Left lung (tissue), 10 donors: ENCODE results near the gene FXYD7. TPM values are rescaled to one million over a fixed set of nuclear protein-coding genes. Genes with fewer than 3 reads are reported as not detected.
A peak's percentile ranks its signal among the peaks of the same experiment; 100 is the strongest.
"Not testable (repeated sequence)": the region's sequence is repeated elsewhere in the genome, so short reads cannot be mapped to it uniquely, and the experiment has no call there.

ENCODE experiments used
- ATAC-seq: fragments of 200-7000 bp; cut with Tn5 transposase; one replicate; pipeline ENCODE4 v1.9.1; 2020; ENCODE audit warnings: moderate library complexity
- DNase-seq, 4 donors: peaks; one replicate each; pipeline ENCODE4 v3.0.0-alpha.2; 2013 to 2020
- H3K27ac ChIP-seq, 2 donors: fragments of 200-600 bp; sonication (generic) in 1 of 2; one replicate each; pipeline versions ENCODE4 v1.5.0 to v1.8.0; 2020 to 2021
- H3K27me3 ChIP-seq, 2 donors: fragments of 200-600 bp; sonication (generic) in 1 of 2; one replicate each; pipeline versions ENCODE4 v1.5.0 to v1.8.0; 2020 to 2021
- H3K36me3 ChIP-seq, 2 donors: fragments of 200-600 bp; sonication (generic) in 1 of 2; one replicate each; pipeline versions ENCODE4 v1.5.0 to v1.8.0; 2020 to 2021
- H3K4me1 ChIP-seq, 2 donors: fragments of 200-600 bp; one replicate each; pipeline ENCODE4 v1.8.0; 2021
- H3K4me3 ChIP-seq, 2 donors: fragments of 200-600 bp; sonication (generic) in 1 of 2; one replicate each; pipeline versions ENCODE4 v1.5.0 to v1.8.0; 2020 to 2021; ENCODE audit warnings: mild to moderate bottlenecking in 1 of 2
- H3K9me3 ChIP-seq, 2 donors: fragments of 200-600 bp; sonication (generic) in 1 of 2; one replicate each; pipeline versions ENCODE4 v1.5.0 to v1.8.0; 2020 to 2021
- CTCF ChIP-seq, 2 donors: fragments of 200-600 bp; sonication (generic) in 1 of 2; IDR thresholded peaks; one replicate each; pipeline versions ENCODE4 v1.5.0 to v1.8.0; 2021; ENCODE audit warnings: antibody characterized with exemption in 2 of 2
- intact Hi-C, 2 donors: fragments of 100-400 bp; cut with DNase I; formaldehyde crosslinking; loops; one replicate each; pipeline versions ENCODE4 v1.11.2 to v1.14.2; 2022
- polyA plus RNA-seq, 6 donors: library from polyadenylated mRNA; unstranded; fragments of 120-200 nt; gene quantifications; one replicate each; pipeline ENCODE4 v1.2.1, GENCODE V29; 2013; ENCODE audit not compliant: insufficient read length in 6 of 6
- total RNA-seq, 2 donors: library from RNA; stranded (reverse); fragmentation: NEBNext Ultra II Directional; extraction: Animal tissue kit (Norgen Biotek cat#: 25700); gene quantifications; one replicate each; pipeline ENCODE4 v1.2.1, GENCODE V29; 2021
- donor health status: DM: no; HTN: yes; CAD: no.
- donor health status: DM: no; HTN: no; CAD: no.

The FXYD7 gene
- total and polyA plus RNA-seq, 8 donors: 0.55 to 1.3 (median 0.74) TPM; not detected in 2

DNA sequence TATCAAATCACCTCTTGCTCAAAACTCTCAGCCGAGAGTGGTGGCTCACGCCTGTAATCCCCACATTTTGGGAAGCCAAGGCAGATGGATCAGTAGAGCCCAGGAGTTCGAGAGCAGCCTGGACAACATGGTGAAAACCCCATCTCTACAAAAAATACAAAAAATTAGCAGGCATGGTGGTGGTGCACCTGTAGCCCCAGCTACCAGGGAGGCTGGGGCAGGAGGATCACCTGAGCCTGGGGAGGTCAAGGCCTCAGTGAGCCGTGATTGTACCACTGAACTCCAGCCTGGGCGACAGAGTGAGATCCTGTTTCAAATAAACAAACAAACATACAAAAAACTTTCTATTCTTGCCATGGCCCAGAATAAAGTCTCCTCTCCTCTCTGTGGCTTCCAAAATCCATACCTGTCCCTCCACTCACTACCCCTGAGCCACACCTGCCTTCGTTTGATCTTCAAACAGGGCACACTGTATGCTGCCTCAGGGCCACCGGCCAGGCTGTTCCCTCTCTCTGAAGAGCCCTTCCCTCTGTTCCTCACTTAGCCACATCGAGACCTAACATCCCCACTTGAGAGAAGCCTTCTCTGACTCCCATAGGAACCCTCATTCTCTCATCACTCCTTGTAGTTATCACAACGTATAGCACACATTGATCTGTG, 14.5 kb upstream of the FXYD7 start:
- ATAC-seq (no peak), DNase-seq (no peak)
- intact Hi-C loops: no loop called here
- Histone ChIP-seq H3K4me1 (peaks cover 12 to 15% of the 10 kb centered on the region in 2 donors), H3K36me3 (no peaks in the 10 kb centered on the region), H3K4me3 (no peak overlapping the region), H3K9me3 (no peaks in the 10 kb centered on the region), H3K27me3 (no peaks in the 10 kb centered on the region), H3K27ac (no peak overlapping the region)
- TF ChIP-seq CTCF (IDR thresholded peaks at IDR 0.05): no peak

DNA sequence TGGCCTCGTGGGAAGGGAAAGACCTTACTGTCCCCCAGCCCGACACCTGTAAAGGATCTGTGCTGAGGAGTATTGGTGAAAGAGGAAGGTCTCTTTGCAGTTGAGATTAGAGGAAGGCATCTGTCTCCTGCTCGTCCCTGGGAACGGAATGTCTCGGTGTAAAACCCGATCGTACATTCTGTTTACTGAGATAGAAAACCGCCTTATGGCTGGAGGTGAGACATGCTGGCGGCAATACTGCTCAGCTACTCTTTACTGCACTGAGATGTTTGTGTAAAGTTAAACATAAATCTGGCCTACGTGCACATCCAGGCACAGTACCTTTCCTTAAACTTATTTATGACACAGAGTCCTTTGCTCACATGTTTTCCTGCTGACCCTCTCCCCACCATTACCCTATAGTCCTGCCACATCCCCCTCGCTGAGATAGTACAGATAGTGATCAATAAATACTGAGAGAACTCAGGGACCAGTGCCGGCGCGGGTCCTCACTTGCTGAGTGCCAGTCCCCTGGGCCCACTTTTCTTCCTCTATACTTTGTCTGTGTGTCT, 13.3 kb upstream of the FXYD7 start:
- H3K9me3 ChIP-seq, H3K4me1 ChIP-seq, H3K27ac ChIP-seq, H3K36me3 ChIP-seq, H3K27me3 ChIP-seq, H3K4me3 ChIP-seq, DNase-seq, ATAC-seq: not testable (repeated sequence)
- intact Hi-C loops: loop anchor here in 1 of 2 donors (10.0 kb wide), 1 partner anchor 65 kb away; no protein-coding TSS in a partner anchor

DNA sequence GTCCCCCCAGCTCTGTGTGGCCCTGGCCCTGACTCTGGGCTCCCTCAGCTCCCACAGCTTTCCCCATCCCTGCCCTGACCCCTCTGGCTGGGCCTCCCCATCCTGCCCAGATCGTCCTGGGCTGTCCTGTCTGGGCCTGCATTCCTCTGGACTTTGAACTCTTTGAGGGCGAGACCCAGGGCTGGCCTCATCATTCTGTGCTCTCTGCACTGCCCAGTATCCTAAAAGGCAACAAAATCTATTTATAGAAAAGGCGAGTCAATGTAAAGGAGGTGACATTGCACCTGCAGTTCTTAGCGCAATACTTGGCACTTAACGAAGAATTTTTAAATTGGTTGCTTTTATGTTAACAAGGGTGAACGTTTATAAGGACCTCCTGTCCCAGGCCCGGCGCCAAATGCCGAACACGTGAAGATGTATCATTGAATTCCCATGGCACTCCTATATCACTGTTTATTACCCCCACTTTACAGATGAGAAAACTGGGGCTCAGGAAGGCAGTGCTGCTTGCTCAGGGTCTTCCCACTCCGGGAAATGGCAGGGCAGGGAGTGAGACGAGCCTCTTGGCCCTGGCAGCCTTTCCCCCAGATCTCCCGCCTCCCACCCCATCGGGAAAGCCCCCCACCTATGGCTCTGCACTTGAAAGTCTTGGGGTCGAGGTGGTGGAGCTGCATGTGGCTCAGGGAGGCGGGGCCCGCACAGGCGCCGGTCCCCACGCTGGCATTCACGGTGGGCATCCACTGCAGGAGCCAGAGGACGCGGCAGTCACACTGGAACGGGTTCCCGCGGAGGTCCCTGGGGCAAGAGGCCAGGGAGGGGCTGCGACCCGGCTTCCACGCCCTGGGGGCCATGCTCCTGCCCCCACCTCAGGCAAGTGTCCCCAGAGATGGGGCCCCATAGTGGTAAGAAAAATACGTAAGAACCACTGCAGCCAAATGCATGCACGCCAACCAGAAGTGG, 12.0 kb upstream of the FXYD7 start:
- H3K27ac ChIP-seq: no peak overlapping the region
- no peaks in the 10 kb centered on the region for H3K4me1 ChIP-seq
- intact Hi-C loops: loop anchor here in 1 of 2 donors (10.0 kb wide), 1 partner anchor 66 kb away; no protein-coding TSS in a partner anchor
- H3K27me3 ChIP-seq: no peaks in the 10 kb centered on the region
- ATAC-seq (peak; percentile 15), DNase-seq (no peak)
- H3K36me3 ChIP-seq: no peaks in the 10 kb centered on the region
- no peaks in the 10 kb centered on the region for H3K9me3 ChIP-seq
- no peak for TF ChIP-seq CTCF (IDR thresholded peaks at IDR 0.05)
- no peak overlapping the region for H3K4me3 ChIP-seq

- ATAC-seq: no peak
- intact Hi-C loops: loop anchor here in 1 of 2 donors (10.0 kb wide), 1 partner anchor 67 kb away; no protein-coding TSS in a partner anchor
Observed at GRCh38 chr19:35132254-35132653, 10.8 kb upstream of the FXYD7 start.

More at GRCh38 chr19:35132254-35132653, 10.8 kb upstream of the FXYD7 start:
- peaks cover 0 to 6% of the 10 kb centered on the region in 2 donors for H3K27me3 ChIP-seq
- no peak overlapping the region for H3K27ac ChIP-seq
- DNase-seq: no peak
- H3K9me3 ChIP-seq: no peaks in the 10 kb centered on the region
- no peaks in the 10 kb centered on the region for H3K36me3 ChIP-seq
- no peak for TF ChIP-seq CTCF (IDR thresholded peaks at IDR 0.05)
- H3K4me1 ChIP-seq: peaks cover 0 to 5% of the 10 kb centered on the region in 2 donors
- H3K4me3 ChIP-seq: no peak overlapping the region
